DMS114 treated with DMSO at 0.1 percent for 48 hours (cell line): Measurements from ENCODE around the gene APEX1.

Source experiments
- DNase-seq: peaks from one replicate; lab custom pipeline; 2025; ENCODE audit not compliant: unreplicated experiment; lab: John Stamatoyannopoulos, UW

APEX1 gene

DNA sequence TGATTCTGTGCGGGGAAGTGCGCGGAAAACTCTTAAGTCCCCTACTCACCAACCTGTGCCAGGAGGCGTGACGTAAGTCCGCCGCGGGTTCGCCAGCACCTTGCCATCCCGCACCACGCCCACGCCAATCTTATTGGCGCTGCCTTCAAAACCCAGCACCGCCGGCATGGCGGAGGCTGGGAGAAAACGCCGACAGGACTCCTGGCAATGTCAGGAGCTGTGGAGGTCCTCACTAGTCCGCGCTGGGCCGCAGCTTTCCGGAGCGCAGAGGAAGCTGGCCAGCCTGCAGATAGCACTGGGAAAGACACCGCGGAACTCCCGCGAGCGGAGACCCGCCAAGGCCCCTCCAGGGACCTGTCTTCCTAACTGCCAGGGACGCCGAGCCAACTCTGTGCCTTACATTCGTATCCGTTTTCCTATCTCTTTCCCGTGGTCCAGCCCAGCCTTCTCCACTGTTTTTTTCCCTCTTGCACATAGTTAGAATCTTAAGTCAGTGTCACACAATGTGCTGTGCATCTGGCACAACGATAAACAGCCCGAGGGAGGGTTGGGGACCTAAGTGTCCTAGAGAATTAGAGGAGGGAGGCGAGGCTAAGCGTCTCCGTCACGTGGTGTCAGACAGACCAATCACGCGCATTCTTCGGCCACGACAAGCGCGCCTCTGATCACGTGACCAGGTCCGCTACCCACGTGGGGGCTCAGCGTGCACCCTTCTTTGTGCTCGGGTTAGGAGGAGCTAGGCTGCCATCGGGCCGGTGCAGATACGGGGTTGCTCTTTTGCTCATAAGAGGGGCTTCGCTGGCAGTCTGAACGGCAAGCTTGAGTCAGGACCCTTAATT, at the start of gene APEX1, which contains the start of gene OSGEP:
Gene APEX1 (plus strand): TSS at position 711 of the 839 bp plus-strand sequence. CDS start 420 bp downstream, outside the sequence.
Gene OSGEP (minus strand): TSS at position 297 of the 839 bp plus-strand sequence. CDS start 129 bp downstream, at position 168.
- DNase-seq: peak; percentile 96

- DNase-seq: no peak
Observed at GRCh38 chr14:20409226-20409625, 45.8 kb upstream of the APEX1 start.

DNA sequence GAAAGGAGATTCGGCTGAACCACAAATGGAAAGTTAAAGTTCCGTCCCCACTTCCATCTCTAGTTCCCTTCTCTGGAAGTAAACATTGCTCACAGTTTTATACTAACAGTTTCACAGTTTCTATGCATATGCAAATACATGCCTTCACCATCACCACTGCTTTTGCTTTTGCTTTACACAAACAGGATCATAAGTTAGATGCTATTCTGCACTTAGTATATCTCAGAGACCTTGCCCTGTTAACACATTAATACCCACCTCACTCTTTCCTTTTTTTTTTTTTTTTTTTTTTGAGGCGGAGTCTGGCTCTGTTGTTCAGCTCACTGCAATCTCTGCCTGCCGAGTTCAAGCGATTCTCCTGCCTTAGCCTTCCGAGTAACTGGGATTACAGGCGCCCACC, 42.6 kb upstream of the APEX1 start:
- no peak for DNase-seq

- peak; percentile 59 for DNase-seq
Observed at GRCh38 chr14:20412876-20413743, 41.9 kb upstream of the APEX1 start, which contains the start of gene TEP1. Gene TEP1 (minus strand): TSS chr14:20413501. CDS start chr14:20408439, 5,062 bp downstream.

DNA sequence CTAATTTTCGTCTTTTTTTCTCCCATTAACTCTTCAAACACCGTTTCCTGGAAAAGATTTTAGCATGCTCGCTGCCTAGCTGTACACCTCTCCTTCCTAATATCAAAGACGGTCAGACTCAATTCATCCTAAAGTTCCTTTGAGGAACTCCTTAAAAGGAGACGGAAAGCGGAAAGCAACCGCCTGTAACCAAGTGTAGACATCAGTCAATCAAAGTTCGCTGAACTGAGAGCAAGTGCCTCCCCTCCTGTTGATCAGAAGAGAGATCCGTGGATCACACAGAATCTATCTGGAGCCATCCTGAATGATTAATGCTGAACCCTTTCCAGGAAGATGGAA, 41.3 kb upstream of the APEX1 start:
- DNase-seq: no peak

DNA sequence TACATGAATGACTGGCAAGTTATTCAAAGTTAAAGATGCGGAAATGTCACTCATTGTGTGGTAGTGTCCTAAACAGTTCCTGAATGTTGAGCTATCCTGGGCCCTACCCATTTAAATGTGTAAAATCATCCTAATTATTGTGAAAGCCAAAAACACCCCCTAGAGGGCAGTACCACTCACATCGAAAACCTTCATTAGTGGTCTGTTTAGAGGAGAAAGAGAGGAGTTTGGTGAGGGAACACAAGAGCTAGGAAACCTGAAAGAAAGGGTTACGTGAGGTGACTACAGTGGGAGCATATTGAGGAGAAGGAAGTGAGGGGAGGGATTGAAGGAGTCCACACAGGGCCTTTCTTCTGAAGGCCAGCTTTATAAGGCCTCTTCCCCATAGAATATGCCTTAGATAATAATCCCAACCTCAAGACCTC, 39.2 kb upstream of the APEX1 start:
- peak; percentile 59 for DNase-seq

GRCh38 chr14:20416223-20416622, 38.8 kb upstream of the APEX1 start:
- DNase-seq: no peak

DNA sequence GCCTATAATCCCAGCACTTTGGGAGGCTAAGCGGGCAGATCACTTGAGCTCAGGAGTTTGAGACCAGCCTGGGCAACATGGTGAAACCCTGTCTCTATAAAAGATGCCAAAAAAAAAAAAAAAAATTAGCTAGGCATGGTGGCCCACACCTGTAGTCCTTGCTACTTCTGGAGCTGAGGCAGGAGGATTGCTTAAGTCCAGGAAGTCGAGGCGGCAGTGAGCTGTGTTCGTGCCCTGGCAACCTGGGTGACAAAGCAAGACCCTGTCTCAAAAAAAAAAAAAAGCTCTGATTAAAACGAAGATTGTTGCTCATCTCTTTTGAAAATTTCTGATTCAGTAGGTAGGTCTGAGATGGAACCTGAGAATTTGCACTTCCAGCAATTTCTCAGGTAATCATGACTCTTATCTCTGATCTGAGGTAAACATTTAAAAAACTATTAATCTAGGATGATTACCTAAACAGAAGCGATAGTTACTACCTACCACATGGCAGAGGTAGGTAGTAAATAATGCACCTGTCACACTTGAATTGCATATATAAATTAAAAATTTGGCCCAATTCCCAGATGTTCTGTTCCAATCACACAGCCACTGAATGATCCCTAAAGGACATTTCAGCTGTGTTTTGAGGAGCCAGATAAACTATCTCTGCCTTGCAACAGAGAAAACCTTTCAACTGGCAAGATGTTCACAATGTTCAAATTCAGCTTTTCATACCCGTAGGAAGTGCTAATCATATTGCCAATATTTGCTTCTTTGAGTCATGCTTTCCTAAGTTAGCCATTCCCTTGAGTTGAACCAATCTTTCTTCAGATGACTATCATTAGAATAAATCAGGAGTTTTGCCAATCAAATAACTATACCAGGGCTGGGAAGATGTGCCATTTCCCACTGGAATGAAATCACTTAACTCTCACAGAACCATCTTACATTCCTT, 37.5 kb upstream of the APEX1 start:
- no peak for DNase-seq

DNA sequence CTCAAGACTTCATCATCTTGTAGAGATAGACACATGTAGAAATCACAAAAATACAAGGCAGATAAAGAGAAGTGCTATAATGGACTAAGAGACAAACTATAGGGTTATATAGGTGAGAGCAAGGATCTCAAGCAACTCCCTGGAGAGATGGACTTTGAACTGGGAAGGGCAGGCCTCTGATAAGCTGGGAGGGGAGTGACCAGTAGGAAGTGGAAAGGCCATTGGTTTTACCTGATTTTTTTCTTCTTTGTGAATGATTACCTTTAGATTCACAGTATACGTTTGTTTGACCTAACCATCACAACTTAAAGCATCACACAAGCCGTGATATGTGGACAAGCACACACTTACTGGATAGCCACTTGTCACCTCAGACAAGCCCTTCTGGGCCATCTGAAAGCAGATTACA, 36.5 kb upstream of the APEX1 start:
- no peak for DNase-seq

DNA sequence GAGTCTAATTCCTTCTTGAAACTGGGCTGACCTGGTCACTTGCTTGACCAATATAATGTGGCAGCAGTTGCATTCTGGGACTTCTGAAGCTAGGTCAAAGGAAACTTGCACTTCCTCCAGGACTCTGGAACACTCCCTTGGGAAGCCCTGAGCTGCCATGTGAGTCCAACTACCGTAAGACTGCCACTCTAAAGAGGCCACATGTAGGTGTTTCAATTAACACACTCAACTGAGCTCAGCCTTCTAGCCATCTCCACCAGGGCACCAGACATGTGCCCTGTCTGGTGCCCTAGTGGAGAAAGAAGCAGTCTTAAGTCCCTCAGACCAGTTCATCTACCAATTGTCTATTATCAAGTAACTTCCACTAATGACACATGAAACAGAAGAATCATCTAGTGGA, 35.6 kb upstream of the APEX1 start:
- DNase-seq: no peak

DNA sequence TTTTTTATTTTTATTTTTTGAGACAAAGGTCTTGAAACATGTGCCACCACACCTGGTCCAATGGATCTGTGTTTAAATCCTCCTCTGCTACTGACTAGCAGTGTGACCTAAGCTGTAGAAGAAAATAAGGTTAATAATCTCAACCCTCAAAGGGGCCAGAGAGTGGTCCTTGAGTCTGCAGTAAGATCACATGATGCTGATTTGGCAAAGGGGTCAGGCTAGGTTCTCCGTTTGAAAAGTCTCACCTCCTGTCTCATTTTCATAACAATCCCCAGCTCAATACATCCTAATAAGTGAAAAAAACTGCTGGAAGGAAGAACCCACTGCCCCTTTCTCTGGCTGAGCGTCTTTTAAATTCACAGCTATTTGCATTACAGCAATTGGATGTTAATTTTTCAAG, 33.8 kb upstream of the APEX1 start:
- no peak for DNase-seq

GRCh38 chr14:20422886-20423285, 32.1 kb upstream of the APEX1 start:
- DNase-seq: no peak

- no peak for DNase-seq
Observed at GRCh38 chr14:20424851-20425250, 30.2 kb upstream of the APEX1 start.

- DNase-seq: no peak
Observed at GRCh38 chr14:20427231-20428009, 27.6 kb upstream of the APEX1 start.

GRCh38 chr14:20428010-20428365, 27.0 kb upstream of the APEX1 start:
- DNase-seq: no peak

DNA sequence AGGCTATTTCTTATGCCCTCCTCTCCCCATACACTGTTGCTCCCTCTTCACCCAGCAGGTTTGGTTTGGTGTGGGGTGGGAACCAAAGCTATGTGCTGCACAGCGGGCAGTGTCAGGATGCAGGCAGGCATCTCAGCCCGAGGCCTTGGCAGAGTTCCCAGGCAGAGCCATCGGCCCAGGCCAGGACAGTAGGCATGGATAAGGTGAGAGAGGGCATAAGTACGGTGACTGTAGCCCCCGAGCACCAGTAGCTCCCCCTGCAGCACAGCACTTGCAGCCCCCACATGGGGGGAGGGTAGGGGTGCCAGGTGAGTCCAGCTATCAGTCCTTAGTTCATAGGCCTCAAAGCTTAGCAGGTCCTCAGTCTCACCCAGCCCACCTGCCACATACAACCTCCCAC, 26.2 kb upstream of the APEX1 start:
- no peak for DNase-seq

DNA sequence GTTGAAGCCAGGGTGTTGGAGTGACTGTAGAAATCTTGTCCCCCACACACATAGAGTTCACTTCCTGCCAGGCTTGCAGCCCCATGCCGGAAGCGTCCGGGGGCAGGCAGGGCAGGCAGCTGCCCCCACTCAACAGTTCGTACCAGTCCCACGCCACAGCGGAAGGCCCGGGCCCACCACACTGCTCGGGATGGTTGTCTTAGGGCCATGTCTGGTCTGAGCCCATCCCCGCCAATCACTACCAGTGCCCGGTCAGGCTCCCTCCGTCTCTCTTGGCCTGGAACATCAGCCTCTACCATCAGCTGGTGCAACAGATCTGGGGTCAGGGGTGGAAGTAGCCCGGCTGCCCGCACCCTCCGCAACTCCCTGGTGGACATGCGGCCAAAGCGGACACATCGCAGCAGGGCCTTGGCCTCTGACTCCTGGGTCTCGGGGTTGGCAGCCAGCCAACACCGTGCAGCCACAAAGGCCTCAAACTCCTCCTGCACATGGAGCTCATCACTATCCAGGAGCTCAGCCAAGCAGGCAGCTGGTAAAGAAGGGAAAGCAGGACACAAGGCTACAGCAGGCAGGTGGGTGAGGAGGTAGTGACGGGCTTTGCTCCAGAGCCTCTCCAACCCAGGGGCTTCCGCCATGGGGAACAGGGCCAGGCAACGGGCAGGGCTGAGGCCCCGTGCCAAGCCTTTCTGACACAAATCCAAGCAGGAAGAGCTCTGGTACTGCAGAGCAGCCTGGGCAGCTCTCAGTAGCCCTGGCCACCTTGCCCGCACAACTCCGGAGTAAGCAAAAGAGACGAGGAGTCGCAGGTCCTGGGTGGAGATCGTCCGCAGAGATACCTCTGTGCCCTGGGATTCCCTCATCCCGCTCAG, 25.0 kb upstream of the APEX1 start:
- DNase-seq: no peak

GRCh38 chr14:20434701-20435581, 20.1 kb upstream of the APEX1 start:
- no peak for DNase-seq
